ENCODE results near the gene KSR2. TPM values are rescaled to one million over a fixed set of nuclear protein-coding genes. Genes with fewer than 3 reads are reported as not detected.

Gene KSR2
- total RNA-seq, 1 experiment from 2014 or later: 1.3 TPM

DNA sequence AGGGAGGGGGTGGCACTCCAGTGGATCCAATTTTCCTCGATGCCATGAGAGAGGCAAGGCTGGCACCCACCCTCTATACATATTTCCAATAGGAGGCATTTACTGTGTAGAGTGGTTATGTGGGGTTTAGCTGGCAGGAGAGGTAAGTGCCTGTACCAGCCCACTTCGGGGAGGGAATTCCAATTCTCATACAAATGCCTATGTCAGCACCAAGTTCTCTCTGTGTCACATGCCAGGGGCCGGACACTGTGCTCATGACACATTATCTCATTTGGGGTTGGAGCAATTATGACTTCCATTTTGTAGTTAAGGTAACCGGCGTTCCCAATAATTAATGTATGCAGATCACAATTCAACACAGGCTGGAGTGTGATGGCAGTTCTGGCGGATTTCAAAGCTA is 284.3 kb downstream of the KSR2 start:
- H3K27me3 ChIP-seq (ENCODE audit: insufficient read depth, low read length): no peaks in the 10 kb centered on the region
- H3T11ph ChIP-seq (ENCODE audit: low read length): no peak overlapping the region
- Mint-ChIP-seq H3K27ac (no peak overlapping the region), H3K36me3 (ENCODE audit: insufficient read depth in 1 of 3, low read depth in 3 of 3) (no peaks in the 10 kb centered on the region), H3K4me3 (no peak overlapping the region), H3K4me1 (peaks cover 14 to 16% of the 10 kb centered on the region in 2 experiments), H3K27me3 (ENCODE audit: low read depth) (peaks cover 3% of the 10 kb centered on the region; the same call in 1 of the 2 replicates), H3K9me3 (no peaks in the 10 kb centered on the region)
- H4K8ac ChIP-seq (replicated peaks; ENCODE audit: insufficient read length, low read depth, low read length): no peak overlapping the region
- no peak overlapping the region for H3K23ac ChIP-seq (ENCODE audit: insufficient read length, low read depth, low read length)
- no CpG with 5 or more reads among the region's 6 CpGs for WGBS (ENCODE audit: extremely low coverage, insufficient read length, low lambda C conversion rate)
- no peak overlapping the region for H2AK5ac ChIP-seq (ENCODE audit: insufficient read length, low read length)
- TF ChIP-seq, protein P1, sequence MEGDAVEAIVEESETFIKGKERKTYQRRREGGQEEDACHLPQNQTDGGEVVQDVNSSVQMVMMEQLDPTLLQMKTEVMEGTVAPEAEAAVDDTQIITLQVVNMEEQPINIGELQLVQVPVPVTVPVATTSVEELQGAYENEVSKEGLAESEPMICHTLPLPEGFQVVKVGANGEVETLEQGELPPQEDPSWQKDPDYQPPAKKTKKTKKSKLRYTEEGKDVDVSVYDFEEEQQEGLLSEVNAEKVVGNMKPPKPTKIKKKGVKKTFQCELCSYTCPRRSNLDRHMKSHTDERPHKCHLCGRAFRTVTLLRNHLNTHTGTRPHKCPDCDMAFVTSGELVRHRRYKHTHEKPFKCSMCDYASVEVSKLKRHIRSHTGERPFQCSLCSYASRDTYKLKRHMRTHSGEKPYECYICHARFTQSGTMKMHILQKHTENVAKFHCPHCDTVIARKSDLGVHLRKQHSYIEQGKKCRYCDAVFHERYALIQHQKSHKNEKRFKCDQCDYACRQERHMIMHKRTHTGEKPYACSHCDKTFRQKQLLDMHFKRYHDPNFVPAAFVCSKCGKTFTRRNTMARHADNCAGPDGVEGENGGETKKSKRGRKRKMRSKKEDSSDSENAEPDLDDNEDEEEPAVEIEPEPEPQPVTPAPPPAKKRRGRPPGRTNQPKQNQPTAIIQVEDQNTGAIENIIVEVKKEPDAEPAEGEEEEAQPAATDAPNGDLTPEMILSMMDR (conservative IDR thresholded peaks at IDR 0.05): no peak
- H2BK120ac ChIP-seq (ENCODE audit: low read depth, low read length, poor library complexity, severe bottlenecking): no peak overlapping the region
- H3K18ac ChIP-seq (ENCODE audit: insufficient read length, low read depth, low read length): no peak overlapping the region
- no peak overlapping the region for H2BK5ac ChIP-seq (ENCODE audit: insufficient read length, low read length)
- no peak overlapping the region for H3K4ac ChIP-seq (ENCODE audit: low read depth, low read length)
- no peaks in the 10 kb centered on the region for H3K79me2 ChIP-seq (ENCODE audit: insufficient read depth, low read length)
- H2BK20ac ChIP-seq (ENCODE audit: low read depth, low read length, poor library complexity, severe bottlenecking): no peak overlapping the region
- no peak overlapping the region for H3K14ac ChIP-seq (ENCODE audit: insufficient read depth, low read length)
- H3K4me2 ChIP-seq (ENCODE audit: insufficient read depth, insufficient read length, low read length): no peak overlapping the region
- H3K27ac ChIP-seq (ENCODE audit: insufficient read length, low read depth, low read length): no peak overlapping the region
- no peak overlapping the region for H3K56ac ChIP-seq (ENCODE audit: insufficient read length, low read depth, low read length)
- peaks cover 5% of the 10 kb centered on the region; the same call in 1 of the 2 replicates for H3K4me1 ChIP-seq (ENCODE audit: insufficient read depth, low read length)
- H3K23me2 ChIP-seq (ENCODE audit: insufficient read length, low read depth, low read length, poor library complexity, severe bottlenecking): no peaks in the 10 kb centered on the region
- no peak overlapping the region for H2AFZ ChIP-seq (ENCODE audit: low read length)
- H3K9ac ChIP-seq (ENCODE audit: extremely low read depth, insufficient read length, low read length): no peak overlapping the region
- H4K20me1 ChIP-seq (ENCODE audit: control insufficient read depth, insufficient read depth, insufficient read length): no peaks in the 10 kb centered on the region
- H2BK15ac ChIP-seq (ENCODE audit: low read depth, low read length): no peak overlapping the region
- no peaks in the 10 kb centered on the region for H3K9me3 ChIP-seq (ENCODE audit: control insufficient read depth, low read depth, low read length)
- H2BK12ac ChIP-seq (ENCODE audit: insufficient read length, low read depth, low read length): no peak overlapping the region
- H4K5ac ChIP-seq (ENCODE audit: insufficient read length, low read depth, low read length): no peak overlapping the region
- DNase-seq: no peak
- H3K79me1 ChIP-seq (ENCODE audit: insufficient read depth, low read depth, low read length, poor library complexity, severe bottlenecking): no peaks in the 10 kb centered on the region
- no peak overlapping the region for H4K91ac ChIP-seq (ENCODE audit: insufficient read length, low read depth, low read length)

Data from H9 (cell line).